ENCODE measurements around the gene CCDC177. TPM values are rescaled to one million over a fixed set of nuclear protein-coding genes. Genes with fewer than 3 reads are reported as not detected.

CCDC177 gene
- total and polyA plus RNA-seq, 2 of the 8 experiments (the other 6 are each of a cell fraction or from before 2014, with no cell fraction given), result 0.62 to 2.8 TPM

DNA sequence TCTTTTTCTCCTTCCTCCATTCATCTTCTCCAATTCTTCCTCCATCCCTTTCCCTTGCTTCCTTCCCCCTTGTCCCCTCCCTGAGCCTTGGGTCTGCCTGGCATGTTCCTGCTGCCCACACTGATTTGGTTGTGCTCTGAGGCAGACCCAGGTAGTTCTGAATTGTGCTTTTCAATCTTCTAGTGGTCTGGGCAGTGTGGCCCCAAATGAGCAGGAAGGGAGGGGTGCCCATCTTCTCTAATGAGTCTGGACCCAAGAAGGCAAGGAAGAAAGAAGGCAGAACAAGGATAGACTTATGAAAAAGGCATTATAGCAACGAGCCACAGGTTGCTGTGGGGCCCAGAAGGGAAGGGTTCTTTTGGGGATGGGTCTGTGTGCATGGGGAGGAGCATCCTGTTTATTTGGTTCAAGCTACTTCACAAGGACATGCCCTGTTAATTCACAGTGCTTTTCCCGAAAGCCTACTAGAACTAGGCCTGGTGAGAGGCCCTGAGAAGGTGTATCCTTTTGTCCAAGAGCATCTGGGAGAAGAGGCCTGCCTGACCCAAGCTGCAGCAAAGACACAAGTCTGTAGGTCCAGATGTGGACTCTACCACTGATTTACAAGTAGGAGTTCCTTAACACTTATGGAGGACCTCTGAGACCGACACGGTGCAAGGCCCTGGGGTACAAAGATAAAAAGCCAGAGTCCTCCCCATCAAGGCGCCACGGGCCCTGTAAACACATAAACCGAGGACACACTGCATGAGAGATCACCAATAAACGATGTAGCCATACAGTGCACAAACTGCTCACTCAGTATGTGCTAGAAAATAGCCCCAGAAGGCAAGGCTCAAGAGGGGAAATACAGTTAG, 35.6 kb upstream of the CCDC177 start:
- Histone ChIP-seq H3K23ac (ENCODE audit: insufficient read length) (no peak overlapping the region), H2BK12ac (ENCODE audit: low read depth, low read length) (0 out of 2 replicates have a peak overlapping the region, but pooled peaks have one; percentile 10), H2BK5ac (ENCODE audit: low read depth, low read length) (0 out of 2 replicates have a peak overlapping the region, but pooled peaks have one; percentile 52), H3K9me3 (ENCODE audit: insufficient read depth in 2 of 2, low read depth in 1 of 2, low read length in 1 of 2) (no peaks in the 10 kb centered on the region), H4K20me1 (replicated peaks in 1 of 2; ENCODE audit: control insufficient read depth in 1 of 2, insufficient read depth in 2 of 2, low read length in 2 of 2) (no peaks in the 10 kb centered on the region), H2BK120ac (replicated peaks; ENCODE audit: low read depth, low read length) (peak overlapping the region; percentile 14), H3K79me2 (ENCODE audit: control insufficient read depth in 1 of 2, insufficient read depth in 2 of 2, low read length in 2 of 2) (0 out of 4 replicates have a peak, but pooled peaks cover 0 to 5% of the 10 kb centered on the region in 2 experiments), H3K27ac (ENCODE audit: low read depth, low read length) (no peak overlapping the region), H3K4me1 (replicated peaks in 1 of 4; ENCODE audit: control insufficient read depth in 3 of 4, insufficient read depth in 4 of 4, low read length in 3 of 4) (peaks cover 2 to 16% (median 5%) of the 10 kb centered on the region in 4 experiments; a peak in 5 of 7 replicates), H4K91ac (replicated peaks; ENCODE audit: insufficient read length, low read length) (peak overlapping the region; percentile 80), H2AK5ac (ENCODE audit: low read depth, low read length) (peak overlapping the region; percentile 78; the same call in 1 of the 2 replicates), H3K18ac (ENCODE audit: extremely low read depth, low read length) (peak overlapping the region; percentile 52; the same call in 1 of the 2 replicates), H2BK20ac (ENCODE audit: low read length) (no peak overlapping the region), H3K4me3 (ENCODE audit: extremely low read depth in 1 of 4, insufficient read depth in 2 of 4, low read depth in 3 of 4, low read length in 4 of 4) (peak overlapping the region; percentile 59 to 74 (median 62)), H3K56ac (replicated peaks; ENCODE audit: insufficient read length, low read depth, low read length) (no peak overlapping the region), H3K79me1 (ENCODE audit: low read depth, low read length) (no peaks in the 10 kb centered on the region; the same call in 1 of the 2 replicates), H3K14ac (ENCODE audit: insufficient read length) (no peak overlapping the region), H2AFZ (ENCODE audit: low read length) (peak overlapping the region; percentile 43; the same call in 1 of the 2 replicates), H2BK15ac (ENCODE audit: low read length) (peak overlapping the region; percentile 92; the same call in 1 of the 2 replicates), H3K9ac (replicated peaks in 1 of 4; ENCODE audit: extremely low read depth in 1 of 4, low read depth in 3 of 4, low read length in 3 of 4) (peak overlapping the region in 2 of 4 experiments; percentile 28 to 29; a peak in 3 of 7 replicates), H4K8ac (ENCODE audit: extremely low read depth, insufficient read depth, low read length) (no peak overlapping the region), H3K36me3 (ENCODE audit: control insufficient read depth in 2 of 4, insufficient read depth in 4 of 4, low read length in 3 of 4) (no peaks in the 10 kb centered on the region), H3K27me3 (replicated peaks in 1 of 4; ENCODE audit: control insufficient read depth in 3 of 4, extremely low read depth in 1 of 4, insufficient read depth in 3 of 4, low read length in 3 of 4) (peaks cover 0 to 3% (median 0%) of the 10 kb centered on the region in 4 experiments; a peak in 1 of 7 replicates), H3K4me2 (ENCODE audit: insufficient read depth in 1 of 2, low read depth in 2 of 2, low read length in 2 of 2) (peak overlapping the region; percentile 85 to 87), H3K23me2 (ENCODE audit: low read depth, low read length) (peaks cover 13% of the 10 kb centered on the region; the same call in 1 of the 2 replicates), H3K4ac (replicated peaks; ENCODE audit: insufficient read length, low read depth, low read length) (peak overlapping the region; percentile 29), H4K5ac (ENCODE audit: insufficient read length, low read depth, low read length) (peak overlapping the region; percentile 10)
- ChIA-PET CTCF (ENCODE audit: partially characterized antibody) (interaction anchor here (1.4 to 6.9 kb wide), 3 partner anchors 26 to 116 kb away, joined by 3 to 31 read pairs (median 5); no protein-coding TSS in a partner anchor), POLR2A (ENCODE audit: partially characterized antibody) (interaction anchor here (1.1 to 3.1 kb wide), 2 partner anchors 38 to 157 kb away, joined by 3 to 18 read pairs; partner anchors contain the start of gene SRSF5)
- DNase-seq (ENCODE audit: low read depth in 1 of 2, low spot score in 2 of 2) (no peak), FAIRE-seq (no peak)
- WGBS, 2 experiments (ENCODE audit: extremely low coverage in 1 of 2, insufficient coverage in 1 of 2, insufficient read length in 1 of 2, insufficient replicate concordance in 2 of 2, low coverage in 1 of 2, low lambda C conversion rate in 2 of 2, missing lambda C conversion rate in 1 of 2), result 70% methylated on average over 8 of the region's 8 CpGs; no CpG with 5 or more reads in 1 of the 2 experiments
- TF ChIP-seq TAF1 (IDR thresholded peaks at IDR 0.05; ENCODE audit: low read depth, low read length) (no peak), FOSL1 (IDR thresholded peaks at IDR 0.05; ENCODE audit: insufficient read depth, low read depth, low read length) (no peak), BACH1 (IDR thresholded peaks at IDR 0.05; ENCODE audit: low read length) (no peak), CREB1 (IDR thresholded peaks at IDR 0.05) (no peak), HDAC6 (IDR thresholded peaks at IDR 0.05; ENCODE audit: low read depth, low read length) (no peak), RBBP5 (IDR thresholded peaks at IDR 0.05; ENCODE audit: borderline replicate concordance, low read depth, low read length) (no peak), RAD21 (IDR thresholded peaks at IDR 0.05 in 1 of 2, conservative IDR thresholded peaks at IDR 0.05 in 1 of 2; ENCODE audit: low read depth in 2 of 2, low read length in 2 of 2) (no peak)
- TF ChIP-seq, protein P1, sequence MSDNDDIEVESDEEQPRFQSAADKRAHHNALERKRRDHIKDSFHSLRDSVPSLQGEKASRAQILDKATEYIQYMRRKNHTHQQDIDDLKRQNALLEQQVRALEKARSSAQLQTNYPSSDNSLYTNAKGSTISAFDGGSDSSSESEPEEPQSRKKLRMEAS (IDR thresholded peaks at IDR 0.05), result no peak
- TF ChIP-seq, protein P2, sequence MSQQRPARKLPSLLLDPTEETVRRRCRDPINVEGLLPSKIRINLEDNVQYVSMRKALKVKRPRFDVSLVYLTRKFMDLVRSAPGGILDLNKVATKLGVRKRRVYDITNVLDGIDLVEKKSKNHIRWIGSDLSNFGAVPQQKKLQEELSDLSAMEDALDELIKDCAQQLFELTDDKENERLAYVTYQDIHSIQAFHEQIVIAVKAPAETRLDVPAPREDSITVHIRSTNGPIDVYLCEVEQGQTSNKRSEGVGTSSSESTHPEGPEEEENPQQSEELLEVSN (IDR thresholded peaks at IDR 0.05), result no peak
